ENCODE results near the gene ST6GAL1. TPM values are rescaled to one million over a fixed set of nuclear protein-coding genes. Genes with fewer than 3 reads are reported as not detected.

Gene ST6GAL1
- total RNA-seq, 1 experiment from 2014 or later = 3.3 TPM

- H3K4me1 ChIP-seq (ENCODE audit: control insufficient read depth, insufficient read depth, low read length) = no peaks in the 10 kb centered on the region
- intact Hi-C loops (cut with micrococcal nuclease; ENCODE audit: unreplicated experiment) (no loop called here), in situ Hi-C loops (cut with HindIII; ENCODE audit: low pct_unique_long_range_greater_than_20kb, low sequenced_read_pairs) (no loop called here)
- DNase-seq (ENCODE audit: low read depth, low spot score) (no peak), ATAC-seq (no peak)
- ChIA-PET CTCF (no interaction called here), POLR2A (no interaction called here)
- TF ChIP-seq REST (IDR thresholded peaks at IDR 0.05; ENCODE audit: insufficient read depth in 1 of 2, low read depth in 2 of 2, low read length in 1 of 2) (no peak), POLR2AphosphoS5 (IDR thresholded peaks at IDR 0.05; ENCODE audit: low read depth, low read length) (no peak), TCF7L2 (IDR thresholded peaks at IDR 0.05; ENCODE audit: low read depth, low read length) (no peak), CTCF (IDR thresholded peaks at IDR 0.05) (no peak; the same call in 1 of the 2 replicates), SIN3A (IDR thresholded peaks at IDR 0.05; ENCODE audit: borderline replicate concordance, insufficient read depth, low read depth, low read length) (no peak)
- no peak overlapping the region for H3K27ac ChIP-seq (ENCODE audit: low read length)
- no peaks in the 10 kb centered on the region for H3K9me3 ChIP-seq (ENCODE audit: control insufficient read depth, insufficient read depth, low read depth, low read length)
- no peaks in the 10 kb centered on the region for H3K27me3 ChIP-seq (ENCODE audit: control insufficient read depth, insufficient read depth, low read length)
- no peak overlapping the region for H3K4me3 ChIP-seq (ENCODE audit: low read depth in 2 of 2, low read length in 2 of 2)
- no peaks in the 10 kb centered on the region for H3K36me3 ChIP-seq (ENCODE audit: control insufficient read depth, insufficient read depth, low read length)
- no TSS peak for BruUV-seq (replicated peaks)
Observed at GRCh38 chr3:187063286-187064121, 133.2 kb downstream of the ST6GAL1 start.

GRCh38 chr3:187064210-187065115, 134.1 kb downstream of the ST6GAL1 start:
- BruUV-seq (replicated peaks) = no TSS peak
- intact Hi-C loops (cut with micrococcal nuclease; ENCODE audit: unreplicated experiment) (no loop called here), in situ Hi-C loops (cut with HindIII; ENCODE audit: low pct_unique_long_range_greater_than_20kb, low sequenced_read_pairs) (no loop called here)
- Histone ChIP-seq H3K27me3 (ENCODE audit: control insufficient read depth, insufficient read depth, low read length) (no peaks in the 10 kb centered on the region), H3K4me3 (ENCODE audit: low read depth in 2 of 2, low read length in 2 of 2) (no peak overlapping the region), H3K27ac (ENCODE audit: low read length) (no peak overlapping the region), H3K36me3 (ENCODE audit: control insufficient read depth, insufficient read depth, low read length) (no peaks in the 10 kb centered on the region), H3K9me3 (ENCODE audit: control insufficient read depth, insufficient read depth, low read depth, low read length) (no peaks in the 10 kb centered on the region), H3K4me1 (ENCODE audit: control insufficient read depth, insufficient read depth, low read length) (no peaks in the 10 kb centered on the region)
- CTCF ChIA-PET = no interaction called here
- ATAC-seq (no peak), DNase-seq (ENCODE audit: low read depth, low spot score) (no peak)
- TF ChIP-seq SIN3A (IDR thresholded peaks at IDR 0.05; ENCODE audit: borderline replicate concordance, insufficient read depth, low read depth, low read length) (no peak), CTCF (IDR thresholded peaks at IDR 0.05) (no peak)
- POLR2A ChIA-PET = no interaction called here
